Measurements from ENCODE around the gene TMEM238L.

The TMEM238L gene

GRCh38 chr17:10757647-10758046 is 46.3 kb downstream of the TMEM238L start:
- ChIA-PET POLR2A (ENCODE audit: low non-redundant PET) (no interaction called here), CTCF (interaction anchor here (0.7 kb wide), 1 partner anchor 212 kb away, joined by 4 read pairs; no protein-coding TSS in a partner anchor)
- DNase-seq (ENCODE audit: low spot score) = no peak
- TF ChIP-seq CTCF (conservative IDR thresholded peaks at IDR 0.05; ENCODE audit: low read depth) = no peak
- no peak overlapping the region for H3K27ac ChIP-seq

- no peak for DNase-seq (ENCODE audit: low spot score)
- ChIA-PET CTCF (no interaction called here), POLR2A (ENCODE audit: low non-redundant PET) (no interaction called here)
- no peak for TF ChIP-seq CTCF (conservative IDR thresholded peaks at IDR 0.05; ENCODE audit: low read depth)
- H3K27ac ChIP-seq = no peak overlapping the region
These were observed 46.8 kb downstream of the TMEM238L start for GRCh38 chr17:10757067-10757466.

- TF ChIP-seq CTCF (conservative IDR thresholded peaks at IDR 0.05; ENCODE audit: low read depth) = no peak
- H3K27ac ChIP-seq = no peak overlapping the region
- POLR2A ChIA-PET (ENCODE audit: low non-redundant PET) = no interaction called here
- CTCF ChIA-PET = no interaction called here
- DNase-seq (ENCODE audit: low spot score) = no peak
These were observed 47.3 kb downstream of the TMEM238L start for GRCh38 chr17:10756619-10757018.

GRCh38 chr17:10756185-10756584 is 47.7 kb downstream of the TMEM238L start:
- CTCF ChIA-PET = no interaction called here
- no peak for TF ChIP-seq CTCF (conservative IDR thresholded peaks at IDR 0.05; ENCODE audit: low read depth)
- no peak overlapping the region for H3K27ac ChIP-seq
- no peak for DNase-seq (ENCODE audit: low spot score)
- POLR2A ChIA-PET (ENCODE audit: low non-redundant PET) = no interaction called here

GRCh38 chr17:10755592-10756127 is 48.2 kb downstream of the TMEM238L start:
- no peak overlapping the region for H3K27ac ChIP-seq
- POLR2A ChIA-PET (ENCODE audit: low non-redundant PET) = no interaction called here
- CTCF ChIA-PET = no interaction called here

GRCh38 chr17:10754861-10755591 is 48.9 kb downstream of the TMEM238L start:
- DNase-seq (ENCODE audit: low spot score) = no peak
- POLR2A ChIA-PET (ENCODE audit: low non-redundant PET) = no interaction called here
- CTCF ChIA-PET = interaction anchor here (0.7 to 1.1 kb wide), 2 partner anchors 90 to 109 kb away, joined by 3 to 6 read pairs; no protein-coding TSS in a partner anchor
- no peak for TF ChIP-seq CTCF (conservative IDR thresholded peaks at IDR 0.05; ENCODE audit: low read depth)
- no peak overlapping the region for H3K27ac ChIP-seq

More at GRCh38 chr17:10755592-10756127, 48.2 kb downstream of the TMEM238L start:
- no peak for TF ChIP-seq CTCF (conservative IDR thresholded peaks at IDR 0.05; ENCODE audit: low read depth)
- DNase-seq (ENCODE audit: low spot score) = no peak
